Fibroblast of villous mesenchyme (primary cell): Measurements from ENCODE around the gene RUNDC1. TPM values are rescaled to one million over a fixed set of nuclear protein-coding genes. Genes with fewer than 3 reads are reported as not detected.

ENCODE experiments used
- DNase-seq: peaks from one replicate; pipeline ENCODE4 v3.0.0-alpha.2; 2010; ENCODE audit warnings: low read depth
- H3K4me3 ChIP-seq: 2 replicates; pipeline ENCODE4 v1.5.1; 2011; ENCODE audit warnings: low read depth, mild to moderate bottlenecking, low read length
- total RNA-seq: library from RNA; depleted of rRNA; stranded (reverse); fragments of >200 nt; gene quantifications from 2 replicates; pipeline ENCODE4 v1.2.3, GENCODE V29; 2012
- TF ChIP-seq, protein P1 (sequence below): IDR thresholded peaks from 2 replicates; pipeline ENCODE4 v1.5.1; 2012; ENCODE audit warnings: low read depth, mild to moderate bottlenecking, low read length; ENCODE audit not compliant: insufficient read depth

Gene RUNDC1
- 9.3 and 11.2 TPM in 2 replicates for total RNA-seq

DNA sequence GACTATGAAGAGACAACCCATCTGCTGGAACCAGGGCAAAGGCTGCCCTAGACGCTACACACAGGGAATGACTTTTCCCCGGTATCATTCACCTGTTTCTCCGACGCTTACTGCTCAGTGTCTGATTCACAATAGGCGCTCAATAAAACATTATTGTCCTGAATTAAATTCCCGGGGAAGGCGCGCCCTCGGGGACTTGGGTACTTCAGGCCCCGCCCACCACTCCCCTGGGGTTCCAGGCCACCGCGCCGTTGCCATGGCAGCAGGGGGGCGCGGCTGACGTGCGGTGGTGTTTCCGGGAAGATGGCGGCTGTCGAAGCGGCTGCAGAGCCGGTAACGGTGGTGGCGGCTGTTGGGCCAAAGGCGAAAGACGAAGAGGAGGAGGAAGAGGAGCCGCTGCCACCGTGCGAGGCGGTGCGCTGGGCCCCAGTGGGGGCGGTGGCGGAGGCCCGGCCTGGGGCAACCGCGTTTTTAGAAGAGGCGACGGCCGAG lies at the start of gene RUNDC1:
Gene RUNDC1, plus strand, starts transcription at position 292 of the 492 bp plus-strand sequence. Its CDS starts 12 bp downstream, at position 304.
- DNase-seq = peak; percentile 83
- peak within 1 kb of the TSS; percentile 70 for H3K4me3 ChIP-seq
- TF ChIP-seq, protein P1, sequence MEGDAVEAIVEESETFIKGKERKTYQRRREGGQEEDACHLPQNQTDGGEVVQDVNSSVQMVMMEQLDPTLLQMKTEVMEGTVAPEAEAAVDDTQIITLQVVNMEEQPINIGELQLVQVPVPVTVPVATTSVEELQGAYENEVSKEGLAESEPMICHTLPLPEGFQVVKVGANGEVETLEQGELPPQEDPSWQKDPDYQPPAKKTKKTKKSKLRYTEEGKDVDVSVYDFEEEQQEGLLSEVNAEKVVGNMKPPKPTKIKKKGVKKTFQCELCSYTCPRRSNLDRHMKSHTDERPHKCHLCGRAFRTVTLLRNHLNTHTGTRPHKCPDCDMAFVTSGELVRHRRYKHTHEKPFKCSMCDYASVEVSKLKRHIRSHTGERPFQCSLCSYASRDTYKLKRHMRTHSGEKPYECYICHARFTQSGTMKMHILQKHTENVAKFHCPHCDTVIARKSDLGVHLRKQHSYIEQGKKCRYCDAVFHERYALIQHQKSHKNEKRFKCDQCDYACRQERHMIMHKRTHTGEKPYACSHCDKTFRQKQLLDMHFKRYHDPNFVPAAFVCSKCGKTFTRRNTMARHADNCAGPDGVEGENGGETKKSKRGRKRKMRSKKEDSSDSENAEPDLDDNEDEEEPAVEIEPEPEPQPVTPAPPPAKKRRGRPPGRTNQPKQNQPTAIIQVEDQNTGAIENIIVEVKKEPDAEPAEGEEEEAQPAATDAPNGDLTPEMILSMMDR = no peak

DNA sequence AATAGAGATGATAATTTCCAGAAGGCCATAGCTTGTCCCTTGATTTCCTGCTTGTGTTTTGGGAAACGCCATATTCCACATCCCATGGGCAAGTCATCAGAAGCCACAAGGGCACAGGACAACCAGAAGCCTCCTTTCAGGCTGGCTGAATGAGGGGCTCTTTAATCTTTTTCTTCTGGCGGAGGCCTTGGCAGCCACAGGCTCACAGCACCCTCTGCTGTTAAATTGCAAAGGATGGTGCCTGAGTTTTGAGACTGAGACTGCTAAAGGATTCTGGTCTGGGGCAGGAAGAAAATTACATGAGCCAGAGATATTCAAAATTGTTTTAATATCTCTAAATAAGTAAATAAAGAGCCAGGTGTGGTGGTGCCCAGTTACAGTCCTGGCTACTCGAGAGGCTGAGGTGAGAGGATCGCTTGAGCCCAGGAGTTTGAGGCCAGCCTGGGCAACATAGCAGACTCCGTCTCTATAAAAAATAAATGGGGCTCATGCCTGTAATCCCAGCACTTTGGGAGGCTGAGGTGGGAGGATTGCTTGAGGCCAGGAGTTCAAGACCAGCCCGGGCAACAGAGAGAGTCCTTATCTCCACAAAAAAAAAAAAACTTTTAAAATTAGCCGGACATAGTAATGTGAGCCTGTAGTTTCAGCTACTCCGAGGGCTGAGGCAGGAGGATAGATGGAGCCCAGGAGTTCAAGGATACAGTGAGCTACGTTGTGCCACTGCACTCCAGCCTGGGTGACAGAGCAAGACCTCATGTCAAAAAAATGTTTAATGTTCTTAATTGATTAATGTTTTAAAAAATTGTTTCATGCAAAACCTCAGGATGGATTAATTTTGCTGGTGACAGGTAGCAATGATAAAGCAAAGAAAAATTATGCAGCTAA lies 42.4 kb upstream of the RUNDC1 start:
- peak; percentile 61 for DNase-seq
- H3K4me3 ChIP-seq = no peak overlapping the region
- TF ChIP-seq, protein P1 = peak; percentile 71

GRCh38 chr17:42944211-42944610 lies 36.2 kb upstream of the RUNDC1 start:
- TF ChIP-seq, protein P1 = no peak
- peak; percentile 13 for DNase-seq
- no peak overlapping the region for H3K4me3 ChIP-seq

- DNase-seq = no peak
- H3K4me3 ChIP-seq = no peak overlapping the region
- TF ChIP-seq, protein P1 = no peak
These were observed 33.6 kb upstream of the RUNDC1 start for GRCh38 chr17:42946812-42947211.

DNA sequence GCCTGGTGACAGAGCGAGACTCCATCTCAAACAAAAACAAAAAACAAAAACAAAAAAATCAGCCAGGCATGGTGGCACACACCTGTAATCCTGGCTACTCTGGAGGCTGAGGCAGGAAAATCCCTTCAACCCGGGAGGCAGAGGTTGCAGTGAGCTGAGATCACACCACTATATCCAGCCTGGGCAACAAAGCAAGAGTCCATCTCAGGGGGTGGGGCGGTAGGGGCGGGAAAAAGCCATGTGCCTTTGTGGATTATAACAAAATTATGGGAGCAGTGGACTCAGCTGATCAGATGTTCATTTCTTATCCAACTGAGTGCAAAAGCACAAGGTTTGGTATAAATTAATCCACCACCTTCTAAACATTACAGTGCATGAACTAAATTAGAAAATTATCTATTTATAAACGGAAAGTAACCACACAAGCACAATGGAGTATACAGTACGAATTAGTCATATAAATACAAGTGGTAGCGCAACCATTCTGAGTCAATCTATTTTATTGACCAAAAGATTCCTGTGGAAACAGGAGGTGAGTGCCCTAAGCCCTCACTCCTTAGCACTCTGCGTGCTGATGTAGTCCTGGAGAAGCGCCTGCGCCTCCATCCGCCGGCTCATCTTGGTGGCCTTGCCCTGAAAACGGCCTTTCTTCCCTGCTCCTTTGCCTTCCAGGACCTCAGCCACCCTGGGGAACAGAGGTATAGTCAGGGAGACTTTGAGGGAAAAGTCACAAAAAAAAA lies 30.2 kb upstream of the RUNDC1 start:
- peak; percentile 14 for DNase-seq
- no peak overlapping the region for H3K4me3 ChIP-seq
- TF ChIP-seq, protein P1 = no peak

DNA sequence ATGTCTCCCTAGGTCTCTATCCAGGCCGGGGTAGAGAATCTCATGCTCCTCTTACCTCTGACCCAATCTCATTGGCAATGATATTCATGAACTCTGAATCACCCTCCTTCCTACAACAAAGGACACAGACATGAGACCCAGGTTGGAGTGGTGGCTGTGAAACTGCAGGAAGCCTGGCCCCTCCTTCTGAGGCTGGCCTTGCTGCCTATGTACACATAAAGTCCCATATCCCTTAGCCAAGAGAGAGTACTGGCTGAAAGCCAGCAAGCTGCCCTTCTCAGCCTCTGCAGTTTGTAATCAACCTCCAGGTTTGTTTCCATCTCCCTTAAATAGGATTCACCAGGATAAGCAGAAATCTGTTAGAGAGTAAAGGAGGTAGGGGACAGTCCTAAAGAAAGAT lies 26.7 kb upstream of the RUNDC1 start:
- DNase-seq = no peak
- H3K4me3 ChIP-seq = no peak overlapping the region
- TF ChIP-seq, protein P1 = no peak
